ENCODE results near the gene MOB2. TPM values are rescaled to one million over a fixed set of nuclear protein-coding genes. Genes with fewer than 3 reads are reported as not detected.

The MOB2 gene
- polyA plus RNA-seq, 3 donors, result 22.1 to 44.1 (median 22.5) TPM

DNA sequence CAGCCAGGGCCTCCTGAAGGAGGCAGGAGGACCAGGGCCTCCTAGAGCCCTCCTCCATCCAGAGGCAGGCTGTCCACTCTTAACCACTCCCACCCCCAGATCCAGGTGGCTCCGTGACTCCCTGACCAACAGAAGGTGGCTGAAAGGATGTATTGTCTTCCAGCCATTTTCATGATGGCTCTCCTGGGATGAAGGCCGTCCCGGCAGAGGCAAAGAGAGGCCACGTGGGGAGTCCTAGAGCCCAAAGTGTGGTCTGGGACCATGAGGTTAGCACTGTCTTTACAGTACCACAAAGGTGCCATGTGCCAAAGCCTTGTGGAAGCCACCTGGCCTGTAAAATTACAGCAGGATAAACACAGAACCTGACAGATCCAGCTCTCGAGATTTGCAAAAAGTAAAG, 43.2 kb upstream of the MOB2 start:
- intact Hi-C loops (cut with micrococcal nuclease), result no loop called here
- 95% methylated on average over 3 of the region's 5 CpGs for WGBS (ENCODE audit: insufficient coverage)
- Histone ChIP-seq H3K27me3 (ENCODE audit: control insufficient read depth in 2 of 2, insufficient read depth in 2 of 2, low read length in 2 of 2) (no peaks in the 10 kb centered on the region), H3K27ac (ENCODE audit: low read depth in 1 of 2, low read length in 2 of 2) (no peak overlapping the region), H3K4me2 (replicated peaks; ENCODE audit: extremely low read depth, low read length, poor library complexity, severe bottlenecking) (no peak overlapping the region), H3K4me3 (replicated peaks in 1 of 3; ENCODE audit: low read depth in 2 of 3, low read length in 3 of 3) (no peak overlapping the region), H3K9ac (ENCODE audit: insufficient read depth, low read length, poor library complexity, severe bottlenecking) (no peak overlapping the region), H3K36me3 (replicated peaks in 1 of 2; ENCODE audit: control insufficient read depth in 1 of 2, insufficient read depth in 2 of 2, low read length in 2 of 2) (peaks cover 15 to 36% of the 10 kb centered on the region in 2 donors), H3K4me1 (ENCODE audit: control insufficient read depth in 1 of 2, insufficient read depth in 2 of 2, low read length in 2 of 2) (no peaks in the 10 kb centered on the region), H3K9me3 (replicated peaks in 1 of 2; ENCODE audit: control insufficient read depth in 1 of 2, insufficient read depth in 1 of 2, low read length in 2 of 2) (no peaks in the 10 kb centered on the region), H4K20me1 (ENCODE audit: insufficient read depth, low read length) (peaks cover 99% of the 10 kb centered on the region), H2AFZ (ENCODE audit: insufficient read depth, low read depth, low read length, poor library complexity, severe bottlenecking) (no peak overlapping the region), H3K79me2 (ENCODE audit: insufficient read depth, low read length) (peaks cover 89% of the 10 kb centered on the region)
- Mint-ChIP-seq H3K9me3 (no peaks in the 10 kb centered on the region), H3K36me3 (peaks cover 18 to 32% of the 10 kb centered on the region in 2 donors), H3K4me3 (no peak overlapping the region), H3K27ac (no peak overlapping the region), H3K27me3 (ENCODE audit: low read depth in 3 of 3) (no peaks in the 10 kb centered on the region), H3K4me1 (peaks cover 3% of the 10 kb centered on the region)
- TF ChIP-seq, protein P1, sequence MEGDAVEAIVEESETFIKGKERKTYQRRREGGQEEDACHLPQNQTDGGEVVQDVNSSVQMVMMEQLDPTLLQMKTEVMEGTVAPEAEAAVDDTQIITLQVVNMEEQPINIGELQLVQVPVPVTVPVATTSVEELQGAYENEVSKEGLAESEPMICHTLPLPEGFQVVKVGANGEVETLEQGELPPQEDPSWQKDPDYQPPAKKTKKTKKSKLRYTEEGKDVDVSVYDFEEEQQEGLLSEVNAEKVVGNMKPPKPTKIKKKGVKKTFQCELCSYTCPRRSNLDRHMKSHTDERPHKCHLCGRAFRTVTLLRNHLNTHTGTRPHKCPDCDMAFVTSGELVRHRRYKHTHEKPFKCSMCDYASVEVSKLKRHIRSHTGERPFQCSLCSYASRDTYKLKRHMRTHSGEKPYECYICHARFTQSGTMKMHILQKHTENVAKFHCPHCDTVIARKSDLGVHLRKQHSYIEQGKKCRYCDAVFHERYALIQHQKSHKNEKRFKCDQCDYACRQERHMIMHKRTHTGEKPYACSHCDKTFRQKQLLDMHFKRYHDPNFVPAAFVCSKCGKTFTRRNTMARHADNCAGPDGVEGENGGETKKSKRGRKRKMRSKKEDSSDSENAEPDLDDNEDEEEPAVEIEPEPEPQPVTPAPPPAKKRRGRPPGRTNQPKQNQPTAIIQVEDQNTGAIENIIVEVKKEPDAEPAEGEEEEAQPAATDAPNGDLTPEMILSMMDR (IDR thresholded peaks at IDR 0.05), result no peak
- no peak for DNase-seq

DNA sequence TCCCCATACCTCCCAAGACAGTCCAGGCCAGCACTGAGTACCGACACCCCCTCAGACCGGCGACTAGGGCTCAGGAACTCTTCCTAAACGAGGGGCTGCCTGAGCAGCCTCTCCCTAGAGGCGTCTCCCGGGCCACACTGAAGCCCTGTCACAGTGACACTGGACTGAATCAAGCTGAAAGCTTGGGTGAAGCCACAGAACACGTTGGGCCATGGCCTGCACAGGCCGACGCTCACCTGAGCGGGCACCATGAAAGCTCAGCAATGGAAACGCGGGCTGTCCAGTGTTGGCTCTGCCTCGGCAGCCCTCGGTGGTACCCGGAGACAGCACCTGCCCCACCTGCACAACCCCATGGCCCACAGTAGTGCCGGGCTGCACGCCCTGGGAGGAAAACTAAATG, 42.7 kb upstream of the MOB2 start:
- Histone ChIP-seq H3K27me3 (ENCODE audit: control insufficient read depth in 2 of 2, insufficient read depth in 2 of 2, low read length in 2 of 2) (no peaks in the 10 kb centered on the region), H3K4me1 (ENCODE audit: control insufficient read depth in 1 of 2, insufficient read depth in 2 of 2, low read length in 2 of 2) (no peaks in the 10 kb centered on the region)
- WGBS (ENCODE audit: insufficient coverage), result 96% methylated on average over 12 of the region's 17 CpGs

More for the DNA sequence above, 42.7 kb upstream of the MOB2 start:
- DNase-seq, result no peak
- peaks cover 89% of the 10 kb centered on the region for H3K79me2 ChIP-seq (ENCODE audit: insufficient read depth, low read length)
- no peak overlapping the region for H2AFZ ChIP-seq (ENCODE audit: insufficient read depth, low read depth, low read length, poor library complexity, severe bottlenecking)
- H3K9ac ChIP-seq (ENCODE audit: insufficient read depth, low read length, poor library complexity, severe bottlenecking), result no peak overlapping the region
- TF ChIP-seq, protein P1 (IDR thresholded peaks at IDR 0.05), result no peak
- intact Hi-C loops (cut with micrococcal nuclease), result no loop called here
- H3K9me3 ChIP-seq (replicated peaks in 1 of 2; ENCODE audit: control insufficient read depth in 1 of 2, insufficient read depth in 1 of 2, low read length in 2 of 2), result no peaks in the 10 kb centered on the region
- H3K27me3 Mint-ChIP-seq (ENCODE audit: low read depth in 3 of 3), result no peaks in the 10 kb centered on the region
- H4K20me1 ChIP-seq (ENCODE audit: insufficient read depth, low read length), result peaks cover 99% of the 10 kb centered on the region
- H3K36me3 Mint-ChIP-seq, result peaks cover 14 to 27% of the 10 kb centered on the region in 2 donors
- no peak overlapping the region for H3K27ac ChIP-seq (ENCODE audit: low read depth in 1 of 2, low read length in 2 of 2)
- H3K4me2 ChIP-seq (replicated peaks; ENCODE audit: extremely low read depth, low read length, poor library complexity, severe bottlenecking), result no peak overlapping the region
- H3K4me3 Mint-ChIP-seq, result no peak overlapping the region
- no peak overlapping the region for H3K4me3 ChIP-seq (replicated peaks in 1 of 3; ENCODE audit: low read depth in 2 of 3, low read length in 3 of 3)
- no peaks in the 10 kb centered on the region for H3K9me3 Mint-ChIP-seq
- no peak overlapping the region for H3K27ac Mint-ChIP-seq
- peaks cover 3% of the 10 kb centered on the region for H3K4me1 Mint-ChIP-seq
- peaks cover 15 to 31% of the 10 kb centered on the region in 2 donors for H3K36me3 ChIP-seq (replicated peaks in 1 of 2; ENCODE audit: control insufficient read depth in 1 of 2, insufficient read depth in 2 of 2, low read length in 2 of 2)

All from CD14-positive monocyte (primary cell).